NCI-H128 (cell line): Measurements from ENCODE around the gene SYT10.
"Not testable (repeated sequence)": the region's sequence is repeated elsewhere in the genome, so short reads cannot be mapped to it uniquely, and the experiment has no call there.

Experiments
- DNase-seq: peaks from one replicate; lab custom pipeline; 2025; ENCODE audit not compliant: unreplicated experiment; lab: John Stamatoyannopoulos, UW

SYT10 gene, protein sequence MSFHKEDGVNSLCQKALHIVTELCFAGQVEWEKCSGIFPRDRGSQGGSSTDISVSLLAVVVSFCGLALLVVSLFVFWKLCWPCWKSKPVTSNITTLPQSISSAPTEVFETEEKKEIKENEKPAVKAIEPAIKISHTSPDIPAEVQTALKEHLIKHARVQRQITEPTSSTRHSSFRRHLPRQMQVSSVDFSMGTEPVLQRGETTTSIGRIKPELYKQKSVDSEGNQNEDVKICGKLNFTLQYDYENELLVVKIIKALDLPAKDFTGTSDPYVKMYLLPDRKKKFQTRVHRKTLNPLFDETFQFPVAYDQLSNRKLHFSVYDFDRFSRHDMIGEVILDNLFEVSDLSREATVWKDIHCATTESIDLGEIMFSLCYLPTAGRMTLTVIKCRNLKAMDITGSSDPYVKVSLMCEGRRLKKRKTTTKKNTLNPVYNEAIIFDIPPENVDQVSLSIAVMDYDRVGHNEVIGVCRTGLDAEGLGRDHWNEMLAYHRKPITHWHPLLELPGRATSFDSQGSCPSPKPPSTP

DNA sequence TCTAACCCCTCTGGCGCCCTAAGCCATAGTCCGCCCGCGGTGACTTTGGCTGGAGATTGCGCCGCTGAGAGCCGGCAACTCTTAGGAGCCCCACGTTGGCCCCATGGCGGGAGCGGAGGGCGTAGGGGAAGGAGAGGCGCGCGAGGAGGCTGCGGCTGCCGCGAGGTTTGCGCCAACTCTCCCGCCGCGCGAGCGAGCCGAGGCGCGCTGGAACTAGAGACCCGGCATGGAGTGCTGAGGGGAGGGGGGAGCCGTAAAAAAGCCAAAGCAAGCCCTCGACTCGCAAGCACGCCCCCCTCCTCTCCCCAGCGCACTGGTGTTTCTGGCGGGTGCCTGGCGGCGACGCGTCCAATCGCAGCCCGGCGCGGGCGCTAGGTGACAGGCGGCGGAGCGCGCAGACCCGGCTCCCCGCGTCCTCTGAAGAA, at the start of gene SYT10:
TSS of gene SYT10 (minus strand) at position 233 of the 425 bp plus-strand sequence. CDS start 297 bp downstream, outside the sequence.
- peak; percentile 77 for DNase-seq

DNA sequence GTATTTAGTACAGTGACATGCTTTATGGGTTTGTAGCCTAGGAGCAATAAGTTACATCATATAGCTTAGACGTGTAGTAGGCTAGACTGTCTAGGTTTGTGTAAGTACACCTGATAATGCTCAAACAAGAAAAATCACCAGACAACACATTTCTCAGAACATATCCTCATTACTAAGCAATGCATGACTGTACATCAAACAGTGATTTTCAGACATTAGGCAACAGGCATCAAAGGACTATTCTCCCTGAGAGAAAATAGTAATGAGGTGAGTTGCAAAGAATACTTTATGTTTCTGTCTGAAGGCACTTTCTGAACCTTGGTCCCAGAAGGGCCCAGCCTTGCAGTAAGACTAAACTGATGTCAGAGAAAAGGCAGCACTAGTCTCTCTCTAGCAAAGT, 48.4 kb upstream of the SYT10 start:
- no peak for DNase-seq

DNA sequence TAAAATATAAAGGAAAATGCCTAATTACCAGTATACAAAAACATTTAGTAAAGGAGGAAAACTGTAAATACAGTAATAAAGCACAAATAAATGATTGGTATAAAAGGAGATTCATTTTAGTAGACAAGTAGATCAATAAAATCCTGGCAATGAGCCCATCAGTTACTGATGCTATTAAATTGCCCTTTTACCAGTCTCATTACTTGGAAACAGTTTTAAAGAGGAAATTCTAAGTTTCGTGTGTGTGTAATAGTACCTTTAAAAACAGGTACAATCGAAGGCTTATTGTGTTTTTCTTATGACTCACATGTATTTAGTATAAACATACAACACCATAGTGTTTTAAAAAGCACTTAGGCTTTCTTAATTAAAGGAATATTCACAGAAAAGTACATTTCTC, 46.4 kb upstream of the SYT10 start:
- no peak for DNase-seq

DNA sequence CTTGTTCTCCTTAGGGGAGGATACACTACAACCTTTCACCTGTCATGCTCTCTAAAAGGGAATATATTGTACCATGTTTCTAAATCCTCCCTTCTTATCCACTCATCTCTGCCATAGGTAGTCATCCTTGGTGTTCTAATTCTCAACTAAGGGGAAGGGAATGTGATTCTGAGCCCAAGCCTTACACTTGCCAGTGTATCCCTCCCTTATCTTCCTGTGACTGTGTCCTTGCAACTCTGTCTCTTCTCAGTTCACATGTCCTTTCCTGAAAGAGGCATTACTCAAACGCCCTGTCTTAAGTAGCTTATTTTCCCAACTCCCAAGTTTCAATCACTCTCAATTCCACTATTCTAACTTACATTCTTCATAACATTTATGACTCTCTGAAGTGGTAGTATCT, 44.5 kb upstream of the SYT10 start:
- no peak for DNase-seq

DNA sequence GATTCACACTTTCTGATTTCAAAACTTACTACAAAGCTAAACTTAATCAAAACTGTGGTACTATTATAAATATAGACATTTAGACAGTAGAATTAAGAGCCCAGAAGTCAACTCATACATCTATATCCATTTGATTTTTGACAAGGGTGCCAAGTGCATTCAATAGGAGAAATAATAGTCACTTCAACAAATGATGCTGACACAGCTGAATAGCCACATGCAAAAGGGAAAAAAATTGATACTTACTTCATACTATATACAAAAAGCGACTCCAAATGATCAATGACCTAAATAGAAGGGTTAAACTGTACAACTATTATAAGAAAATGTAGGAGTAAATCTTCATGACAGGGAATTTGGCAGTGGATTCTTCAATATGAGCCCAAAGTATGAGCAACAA, 40.7 kb upstream of the SYT10 start:
- DNase-seq, result no peak

DNA sequence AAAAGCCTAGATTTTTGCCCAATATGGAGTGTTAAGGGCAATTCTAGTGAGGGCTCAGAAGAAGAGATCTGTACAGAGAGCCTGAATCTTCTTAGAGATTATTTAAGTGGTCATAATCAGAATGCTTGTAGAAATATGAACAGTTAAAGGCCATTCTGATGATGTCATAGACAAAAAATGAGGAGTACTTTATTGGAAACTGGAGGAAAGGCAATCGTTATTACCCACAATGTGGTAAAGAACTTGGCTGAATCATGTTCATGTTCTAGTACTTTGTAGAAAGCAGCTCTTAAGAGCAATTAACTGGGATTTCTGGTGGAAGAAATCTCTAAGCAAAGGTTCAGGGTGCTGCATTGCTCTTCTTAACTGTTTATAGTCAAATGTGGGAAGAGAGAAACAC, 36.4 kb upstream of the SYT10 start:
- DNase-seq, result no peak

DNA sequence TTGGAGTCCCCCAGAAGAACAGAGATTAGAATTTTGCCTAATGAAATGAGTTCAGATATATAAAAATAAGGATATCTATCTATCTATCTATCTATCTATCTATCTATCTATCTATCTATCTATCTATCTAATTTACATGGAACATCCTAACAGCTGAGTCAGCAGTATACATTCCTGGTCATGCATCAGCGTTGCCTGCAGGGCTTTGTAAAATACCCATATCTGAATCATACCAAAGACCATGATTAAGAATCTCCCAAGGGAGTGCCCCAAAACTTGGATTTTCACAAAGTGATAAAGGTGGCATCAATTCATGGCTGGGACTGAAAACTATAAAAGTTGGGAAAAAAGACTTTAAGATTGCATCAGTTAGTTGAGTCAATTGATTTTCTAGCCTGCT, 32.7 kb upstream of the SYT10 start:
- no peak for DNase-seq

DNA sequence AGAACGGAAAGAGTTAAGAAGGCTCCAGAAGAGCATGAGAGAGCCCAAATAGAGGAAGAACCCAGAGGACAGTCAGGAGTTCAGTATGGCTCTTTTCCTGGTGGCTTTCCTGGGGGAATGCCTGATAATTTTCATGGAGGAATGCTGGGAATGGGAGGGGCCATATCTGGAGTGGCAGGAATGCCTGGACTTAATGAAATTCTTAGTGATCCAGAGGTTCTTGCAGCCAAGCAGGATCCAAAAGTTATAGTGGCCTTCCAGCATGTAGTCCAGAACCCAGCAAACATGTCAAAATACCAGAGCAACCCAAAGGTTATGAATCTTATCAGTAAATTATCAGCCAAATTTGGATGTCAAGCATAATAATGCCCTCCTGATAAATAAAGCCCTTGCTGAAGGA, 15.5 kb upstream of the SYT10 start:
- no peak for DNase-seq

DNA sequence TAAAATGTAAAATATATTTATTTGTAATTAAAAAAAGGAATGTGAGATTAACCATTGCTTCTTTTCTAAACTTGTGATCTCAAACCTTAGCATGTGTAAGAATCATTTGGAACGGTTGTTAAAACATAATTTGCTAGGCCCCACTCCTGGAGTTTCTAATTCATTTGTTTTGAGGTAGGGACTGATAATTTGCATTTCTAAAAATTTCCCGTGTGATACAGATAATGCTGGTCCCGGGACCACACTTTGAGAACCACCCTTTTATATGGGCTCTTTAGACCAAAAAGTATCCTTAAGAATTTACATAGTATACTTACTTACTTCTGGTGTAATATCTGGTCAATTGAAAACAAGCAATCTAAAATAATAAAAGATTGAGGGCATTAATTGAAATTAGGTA, 10.9 kb upstream of the SYT10 start:
- no peak for DNase-seq

DNA sequence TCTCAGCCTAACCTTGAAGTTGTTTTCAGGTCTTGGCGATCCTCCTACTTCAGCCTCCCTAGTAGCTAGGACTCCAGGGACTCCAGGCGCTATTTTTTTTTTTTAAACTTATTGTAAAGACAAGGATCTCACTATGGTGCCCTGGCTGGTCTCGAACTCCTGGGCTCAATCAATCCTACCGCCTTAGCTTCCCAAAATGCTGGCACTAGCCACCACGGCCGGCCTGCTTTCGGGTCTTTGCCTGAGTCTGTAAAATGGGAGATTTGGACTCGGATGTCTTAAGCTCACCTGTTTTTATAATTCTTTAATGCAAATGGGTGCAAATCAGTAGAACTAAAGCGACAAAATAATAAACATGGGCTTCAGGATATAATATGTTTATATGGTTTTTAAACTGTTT, 858 bp upstream of the SYT10 start:
- DNase-seq, result no peak

DNA sequence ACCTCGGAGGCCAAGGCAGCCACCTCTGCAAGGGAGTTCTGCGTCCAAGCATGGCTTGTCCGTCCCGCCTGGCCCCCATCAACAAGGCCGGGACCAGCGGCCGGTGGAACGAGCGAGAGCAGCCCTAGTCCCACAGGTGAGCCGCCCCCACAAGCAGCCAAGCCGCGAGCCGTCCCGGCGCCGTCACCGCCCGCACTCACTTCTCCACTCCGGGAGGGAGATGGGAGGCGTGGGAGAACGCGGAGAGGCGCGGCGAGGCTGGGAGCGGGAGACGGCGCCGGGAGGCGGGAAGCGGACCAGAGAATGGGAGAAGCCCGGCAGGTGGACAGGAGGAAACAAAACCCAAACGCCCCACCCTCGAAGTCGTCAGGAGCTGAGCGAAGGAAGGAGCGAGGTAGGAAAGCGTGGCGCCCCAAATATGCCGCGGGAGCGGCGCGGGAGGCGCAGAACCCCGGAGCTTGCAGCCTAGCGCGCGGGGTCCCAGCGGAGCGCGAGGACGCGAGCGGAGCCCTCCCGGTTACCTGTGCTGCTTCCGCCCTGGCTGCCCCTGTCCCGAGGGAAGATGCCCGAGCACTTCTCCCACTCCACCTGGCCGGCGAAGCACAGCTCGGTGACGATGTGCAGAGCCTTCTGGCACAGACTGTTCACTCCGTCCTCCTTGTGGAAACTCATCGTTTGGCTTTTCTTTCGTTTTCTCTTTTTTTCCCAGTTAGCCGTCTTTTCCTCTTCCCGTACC, 600 bp downstream of the SYT10 start:
- DNase-seq, result peak; percentile 28

DNA sequence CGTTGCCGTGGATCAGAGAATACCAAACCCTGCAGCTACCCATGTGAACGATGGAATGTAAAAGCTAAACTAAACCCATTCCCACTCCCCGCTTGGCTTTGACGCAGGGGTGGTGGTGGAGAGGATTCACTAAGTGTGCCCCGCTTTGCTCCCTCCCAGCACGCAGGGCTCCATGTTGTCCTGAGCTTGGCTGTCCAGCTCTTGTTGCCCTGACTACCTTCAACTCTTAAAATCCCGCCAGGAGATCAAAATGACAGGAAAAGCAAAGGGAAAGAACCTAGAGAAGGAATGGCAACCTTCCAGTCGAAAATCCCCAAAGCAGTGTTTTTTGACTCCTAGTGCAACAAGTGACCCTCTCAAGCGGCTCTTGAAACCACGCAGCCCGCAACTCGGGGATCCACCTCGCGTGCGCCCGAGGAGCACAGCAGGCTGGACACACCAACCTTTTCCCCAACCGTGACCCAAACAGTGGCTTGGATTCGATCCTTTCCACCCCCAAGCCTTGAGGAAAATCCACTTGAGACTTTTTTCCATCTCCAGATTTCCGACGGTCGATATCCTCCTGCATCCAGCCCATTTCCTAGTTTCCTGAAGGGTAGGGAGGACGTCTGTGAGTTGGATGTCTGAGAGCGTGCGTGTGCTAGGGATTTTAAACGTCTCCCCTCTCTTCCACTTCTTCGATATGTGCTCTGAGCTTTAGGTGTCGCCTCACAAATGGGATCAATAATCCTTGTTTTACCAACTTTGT, 1.4 kb downstream of the SYT10 start:
- no peak for DNase-seq

DNA sequence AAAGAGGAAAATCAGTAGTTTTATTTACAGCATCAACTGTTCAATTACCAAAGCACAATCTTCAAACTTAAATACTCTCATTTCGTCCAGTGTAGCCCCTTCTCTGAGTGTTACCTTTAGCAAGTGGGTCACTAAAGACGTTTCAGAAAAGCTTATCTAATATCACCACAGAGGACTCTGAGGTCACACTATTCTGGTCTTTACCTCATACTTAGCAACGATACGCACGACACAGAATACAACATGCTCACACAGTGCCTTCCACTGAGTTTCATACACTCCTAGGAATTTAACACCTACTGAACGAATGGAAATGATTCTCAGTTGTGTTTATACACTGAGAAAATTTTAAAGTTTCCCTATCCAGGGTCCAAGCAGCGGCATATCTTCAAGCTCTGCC, 2.0 kb downstream of the SYT10 start:
- no peak for DNase-seq

DNA sequence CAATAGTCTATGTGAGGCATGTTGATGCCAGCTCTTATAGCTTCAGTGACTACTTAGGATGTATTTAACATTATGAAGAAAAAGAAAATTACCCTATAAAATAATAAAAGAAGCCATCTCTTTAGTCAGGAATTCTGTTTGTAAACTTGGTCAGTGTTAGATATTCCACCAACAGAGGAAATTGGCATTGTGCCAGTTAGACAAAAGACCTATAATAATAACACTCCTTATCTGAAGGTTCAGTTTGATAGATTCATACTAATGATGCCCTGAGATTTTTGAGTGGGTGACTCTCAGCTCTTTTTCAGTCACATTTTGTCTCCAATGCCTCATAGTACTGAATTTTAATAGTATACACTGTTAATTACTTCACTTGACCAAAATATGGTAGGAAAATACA, 6.6 kb downstream of the SYT10 start:
- no peak for DNase-seq

DNA sequence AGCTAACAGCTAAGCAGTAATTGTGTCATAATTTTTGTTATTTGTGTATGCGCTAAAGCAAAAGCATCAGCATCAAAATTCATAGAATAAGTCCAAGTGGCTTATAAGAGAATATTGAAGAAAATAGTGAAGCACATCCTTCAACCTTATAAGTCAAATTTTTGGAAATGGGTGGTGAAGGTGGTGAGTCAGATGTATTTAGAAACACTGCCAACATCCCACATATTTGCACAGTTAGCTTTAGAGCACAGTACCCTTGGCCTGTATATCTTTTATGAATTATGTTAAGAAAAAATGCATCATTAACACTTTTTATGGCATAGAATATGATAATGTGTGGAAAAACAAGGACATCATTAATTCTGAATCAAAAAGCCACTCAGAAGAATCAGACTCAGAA, 8.0 kb downstream of the SYT10 start:
- no peak for DNase-seq

DNA sequence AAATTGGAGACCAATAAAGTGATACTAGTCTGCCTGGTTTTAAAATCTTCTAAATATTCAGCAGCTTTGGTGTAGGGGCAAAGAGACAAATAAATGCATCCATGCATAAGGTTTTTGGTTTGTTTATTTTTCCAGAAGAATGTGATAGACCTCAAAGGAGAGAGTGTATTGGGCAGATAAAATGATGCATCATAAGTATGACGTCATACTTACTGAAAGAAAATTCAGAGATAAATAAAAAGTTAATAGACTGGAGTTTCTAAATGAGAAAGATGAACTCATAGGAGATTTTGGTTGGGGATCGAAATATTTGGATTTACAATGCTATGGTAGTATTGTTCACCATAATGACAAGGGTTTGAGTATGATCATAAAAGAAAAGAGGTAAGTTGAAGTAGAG, 10.2 kb downstream of the SYT10 start:
- DNase-seq, result no peak

DNA sequence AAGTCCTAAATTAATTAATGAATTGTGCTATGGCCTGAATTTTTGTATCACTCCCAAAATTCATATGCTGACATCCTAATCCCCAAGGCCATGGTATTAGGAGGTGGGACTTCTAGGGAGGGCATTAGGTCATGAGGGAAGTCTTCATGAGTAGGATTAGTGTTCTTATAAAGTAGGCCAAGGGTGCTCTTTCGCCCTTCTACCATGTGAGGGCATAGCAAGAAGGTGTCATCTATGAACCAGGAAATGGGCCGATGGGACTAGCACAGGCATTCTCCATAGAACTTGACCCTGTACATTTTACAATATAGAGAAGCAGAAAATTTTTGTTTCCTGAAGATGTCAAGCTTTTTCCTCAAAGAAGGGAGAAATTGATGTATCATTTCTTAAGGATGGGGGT, 12.5 kb downstream of the SYT10 start:
- DNase-seq, result no peak

DNA sequence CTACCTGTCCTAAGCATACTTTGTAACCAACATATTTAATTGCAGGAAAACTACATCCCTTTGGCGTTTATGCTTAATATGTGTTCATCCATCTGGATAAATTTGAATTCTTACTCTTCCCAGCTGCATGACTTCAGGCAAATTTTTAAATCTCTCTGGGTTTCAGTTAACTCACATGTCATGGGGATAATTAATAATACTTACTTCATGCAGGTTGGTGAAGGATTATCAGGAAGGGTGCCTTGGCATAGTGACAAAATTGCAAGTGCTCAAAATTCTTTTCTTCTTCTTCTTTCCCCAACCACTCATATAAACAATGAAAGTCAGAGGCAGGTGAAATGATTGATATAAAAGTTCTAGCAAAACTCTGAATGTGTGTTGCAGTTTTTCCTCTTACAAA, 15.9 kb downstream of the SYT10 start:
- no peak for DNase-seq

DNA sequence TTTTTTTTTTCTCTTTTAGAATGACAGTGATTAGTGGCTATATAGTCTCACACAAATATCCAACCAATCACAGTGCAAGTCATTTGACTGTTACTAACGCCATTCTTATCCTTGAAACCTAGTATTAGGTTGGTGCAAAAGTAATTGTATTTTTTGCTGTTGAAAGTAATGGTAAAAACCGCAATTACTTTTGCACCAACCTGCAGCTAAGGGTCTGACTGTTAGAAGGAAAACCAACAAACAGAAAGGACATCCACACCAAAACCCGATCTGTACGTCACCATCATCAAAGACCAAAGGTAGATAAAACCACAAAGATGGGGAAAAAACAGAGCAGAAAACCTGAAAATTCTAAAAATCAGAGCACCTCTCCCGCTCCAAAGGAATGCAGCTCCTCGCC, 27.2 kb downstream of the SYT10 start:
- DNase-seq, result not testable (repeated sequence)

DNA sequence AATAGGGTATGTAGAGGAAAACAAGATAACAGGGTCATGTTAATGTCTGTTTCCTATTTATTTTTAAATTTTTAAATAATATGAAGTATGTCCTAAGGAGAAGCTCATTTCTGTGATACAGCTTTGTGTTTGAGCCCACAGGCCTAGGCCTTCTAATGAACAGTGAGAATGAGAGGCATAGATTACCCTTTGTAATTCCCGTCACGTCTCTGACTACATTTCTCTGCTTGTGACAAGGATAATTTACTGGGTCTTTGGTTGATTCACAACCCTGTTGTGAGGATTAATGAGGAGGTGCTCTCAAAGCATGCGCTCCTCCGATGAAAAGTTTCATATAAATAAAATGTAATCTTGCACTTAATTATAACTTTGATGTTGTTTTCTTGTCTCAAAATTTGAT, 56.1 kb downstream of the SYT10 start:
- no peak for DNase-seq

DNA sequence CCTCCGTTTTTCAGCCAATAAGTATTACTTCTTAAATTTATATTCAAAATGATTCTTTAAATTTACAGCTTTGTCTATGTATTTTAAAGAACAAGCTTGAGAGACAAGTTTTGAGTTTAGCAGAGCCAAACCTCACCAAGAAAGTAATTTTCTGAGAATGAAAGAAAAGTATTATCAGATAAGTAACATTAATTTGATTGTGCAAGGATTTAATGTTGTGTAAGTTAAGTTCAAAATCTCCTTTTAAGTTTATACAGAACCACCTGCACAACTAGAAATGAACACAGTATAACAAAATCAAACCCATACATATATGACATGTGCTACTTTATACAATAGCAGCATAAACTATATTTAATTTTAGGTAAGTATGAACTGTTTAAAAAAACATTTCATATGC, 63.5 kb downstream of the SYT10 start:
- no peak for DNase-seq

DNA sequence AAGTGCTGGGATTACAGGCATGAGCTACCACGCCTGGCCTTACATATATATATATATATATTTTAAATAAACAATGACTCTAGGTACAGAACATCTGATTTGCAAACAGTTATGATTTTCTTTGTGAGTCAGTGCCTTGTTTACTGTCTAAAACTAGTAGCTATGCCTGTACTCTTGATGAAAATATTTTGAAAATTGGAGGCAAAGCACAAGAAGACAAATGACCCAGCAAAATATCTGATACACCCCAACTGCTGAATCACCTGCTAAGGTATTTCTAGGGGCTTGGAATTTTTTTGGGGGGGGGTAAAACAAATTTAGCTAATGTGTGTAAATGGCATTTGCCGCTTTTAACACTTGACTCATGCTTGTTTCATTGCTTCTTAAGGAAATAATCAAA, 69.3 kb downstream of the SYT10 start:
- DNase-seq, result no peak
